SKM-1 (cell line): ENCODE results near the gene SNX9.
"Not testable (repeated sequence)": the region's sequence is repeated elsewhere in the genome, so short reads cannot be mapped to it uniquely, and the experiment has no call there.

Experiments
- DNase-seq: peaks from one replicate; lab custom pipeline; 2025; ENCODE audit not compliant: unreplicated experiment; lab: John Stamatoyannopoulos, UW

The SNX9 gene

GRCh38 chr6:157881342-157881741 is 58.3 kb downstream of the SNX9 start:
- DNase-seq, result no peak

GRCh38 chr6:157884756-157885155 is 61.7 kb downstream of the SNX9 start:
- DNase-seq, result no peak

- no peak for DNase-seq
Observed at GRCh38 chr6:157885211-157885788, 62.3 kb downstream of the SNX9 start.

GRCh38 chr6:157885876-157886275 is 62.8 kb downstream of the SNX9 start:
- no peak for DNase-seq

- DNase-seq, result no peak
Observed at GRCh38 chr6:157887892-157888291, 64.8 kb downstream of the SNX9 start.

GRCh38 chr6:157891544-157892362 is 68.7 kb downstream of the SNX9 start:
- DNase-seq, result no peak

GRCh38 chr6:157892363-157892877 is 69.4 kb downstream of the SNX9 start:
- no peak for DNase-seq

GRCh38 chr6:157893238-157893637 is 70.2 kb downstream of the SNX9 start:
- no peak for DNase-seq

GRCh38 chr6:157895585-157895984 is 72.5 kb downstream of the SNX9 start:
- no peak for DNase-seq

GRCh38 chr6:157896932-157897331 is 73.9 kb downstream of the SNX9 start:
- DNase-seq, result no peak

- DNase-seq, result no peak
Observed at GRCh38 chr6:157898169-157898568, 75.1 kb downstream of the SNX9 start.

GRCh38 chr6:157898640-157899039 is 75.6 kb downstream of the SNX9 start:
- no peak for DNase-seq

- DNase-seq, result not testable (repeated sequence)
Observed at GRCh38 chr6:157900262-157900661, 77.2 kb downstream of the SNX9 start.

- not testable (repeated sequence) for DNase-seq
Observed at GRCh38 chr6:157900751-157901150, 77.7 kb downstream of the SNX9 start.

- no peak for DNase-seq
Observed at GRCh38 chr6:157904999-157905398, 82.0 kb downstream of the SNX9 start.

GRCh38 chr6:157905590-157906342 is 82.7 kb downstream of the SNX9 start:
- no peak for DNase-seq

- DNase-seq, result no peak
Observed at GRCh38 chr6:157906537-157907061, 83.6 kb downstream of the SNX9 start.

- no peak for DNase-seq
Observed at GRCh38 chr6:157907651-157908050, 84.6 kb downstream of the SNX9 start.

- DNase-seq, result no peak
Observed at GRCh38 chr6:157908369-157909281, 85.6 kb downstream of the SNX9 start.

- DNase-seq, result no peak
Observed at GRCh38 chr6:157909282-157909664, 86.2 kb downstream of the SNX9 start.
